OCI-LY1 (cell line): ENCODE data around the gene PDCD1LG2.

ENCODE experiments used
- EZH2 ChIP-seq: fragments of 200-600 bp; sonication (generic), shearing (Covaris generic); IDR thresholded peaks from 2 replicates; pipeline ENCODE4 v1.8.0; 2017; ENCODE audit warnings: borderline replicate concordance, mixed run types, mild to moderate bottlenecking, antibody characterized with exemption, low read length, moderate library complexity, mixed read lengths
- TF ChIP-seq, protein P1 (sequence below): fragments of 200-600 bp; sonication (generic), shearing (Covaris generic); IDR thresholded peaks from 2 replicates; pipeline ENCODE4 v1.5.1; 2017; ENCODE audit warnings: mild to moderate bottlenecking, antibody characterized with exemption, low read length, moderate library complexity, mixed read lengths

DNA sequence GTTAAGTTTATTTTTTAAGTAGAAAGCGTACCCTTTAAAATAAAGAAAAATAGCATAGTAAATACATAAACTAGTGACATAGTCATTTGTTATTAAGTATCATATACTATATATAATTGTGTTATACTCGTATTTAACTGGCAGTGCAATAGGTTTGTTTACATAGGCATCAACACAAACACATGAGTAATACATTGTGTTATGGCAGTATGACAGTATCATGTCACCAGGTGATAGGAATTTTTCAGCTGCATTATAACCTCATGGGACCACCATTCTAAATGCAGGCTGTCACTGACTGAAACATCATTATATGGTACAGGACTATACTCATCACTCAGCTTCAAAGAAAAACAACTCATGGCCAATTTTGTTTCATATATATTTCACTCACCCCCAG is 110.2 kb downstream of the PDCD1LG2 start:
- TF ChIP-seq, protein P1, sequence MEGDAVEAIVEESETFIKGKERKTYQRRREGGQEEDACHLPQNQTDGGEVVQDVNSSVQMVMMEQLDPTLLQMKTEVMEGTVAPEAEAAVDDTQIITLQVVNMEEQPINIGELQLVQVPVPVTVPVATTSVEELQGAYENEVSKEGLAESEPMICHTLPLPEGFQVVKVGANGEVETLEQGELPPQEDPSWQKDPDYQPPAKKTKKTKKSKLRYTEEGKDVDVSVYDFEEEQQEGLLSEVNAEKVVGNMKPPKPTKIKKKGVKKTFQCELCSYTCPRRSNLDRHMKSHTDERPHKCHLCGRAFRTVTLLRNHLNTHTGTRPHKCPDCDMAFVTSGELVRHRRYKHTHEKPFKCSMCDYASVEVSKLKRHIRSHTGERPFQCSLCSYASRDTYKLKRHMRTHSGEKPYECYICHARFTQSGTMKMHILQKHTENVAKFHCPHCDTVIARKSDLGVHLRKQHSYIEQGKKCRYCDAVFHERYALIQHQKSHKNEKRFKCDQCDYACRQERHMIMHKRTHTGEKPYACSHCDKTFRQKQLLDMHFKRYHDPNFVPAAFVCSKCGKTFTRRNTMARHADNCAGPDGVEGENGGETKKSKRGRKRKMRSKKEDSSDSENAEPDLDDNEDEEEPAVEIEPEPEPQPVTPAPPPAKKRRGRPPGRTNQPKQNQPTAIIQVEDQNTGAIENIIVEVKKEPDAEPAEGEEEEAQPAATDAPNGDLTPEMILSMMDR: no peak
- no peak for TF ChIP-seq EZH2
